ENCODE data around the gene POLR2I. TPM values are rescaled to one million over a fixed set of nuclear protein-coding genes. Genes with fewer than 3 reads are reported as not detected.

Gene POLR2I
- total RNA-seq, 4 donors from 2014 or later, result 54.2 to 98.4 (median 77.4) TPM

- no peaks in the 10 kb centered on the region for H3K9me3 ChIP-seq
- WGBS, 2 donors, result 93 to 96% methylated on average over 12 of the region's 12 CpGs
- DNase-seq (ENCODE audit: low spot score in 2 of 2), result no peak
- H3K4me3 ChIP-seq, result no peak overlapping the region
- H3K27me3 ChIP-seq, result no peaks in the 10 kb centered on the region
- TF ChIP-seq POLR2A (IDR thresholded peaks at IDR 0.05), result no peak
- TF ChIP-seq EP300 (IDR thresholded peaks at IDR 0.05), result no peak
- no peak for TF ChIP-seq CTCF (IDR thresholded peaks at IDR 0.05)
- H3K36me3 ChIP-seq, result no peaks in the 10 kb centered on the region
- peaks cover 0 to 11% (median 0%) of the 10 kb centered on the region in 4 donors for H3K4me1 ChIP-seq
- H3K27ac ChIP-seq, result no peak overlapping the region
Observed at GRCh38 chr19:36084231-36085009, 30.3 kb downstream of the POLR2I start.

- H3K9me3 ChIP-seq, result no peaks in the 10 kb centered on the region
- no peaks in the 10 kb centered on the region for H3K27me3 ChIP-seq
- H3K36me3 ChIP-seq, result no peaks in the 10 kb centered on the region
- no peak overlapping the region for H3K27ac ChIP-seq
- WGBS, 2 donors, result 90 to 95% methylated on average over 13 of the region's 13 CpGs
- TF ChIP-seq CTCF (IDR thresholded peaks at IDR 0.05) (no peak), POLR2A (IDR thresholded peaks at IDR 0.05) (no peak)
- peaks cover 0 to 11% (median 0%) of the 10 kb centered on the region in 4 donors for H3K4me1 ChIP-seq
- DNase-seq (ENCODE audit: low spot score in 2 of 2), result no peak
- no peak overlapping the region for H3K4me3 ChIP-seq
Observed at GRCh38 chr19:36082916-36083315, 31.8 kb downstream of the POLR2I start.

- peaks cover 0 to 11% (median 0%) of the 10 kb centered on the region in 4 donors for H3K4me1 ChIP-seq
Observed at GRCh38 chr19:36081894-36082293, 32.8 kb downstream of the POLR2I start.

GRCh38 chr19:36081385-36081784, 33.3 kb downstream of the POLR2I start:
- H3K4me3 ChIP-seq, result no peak overlapping the region
- peak in 1 of 2 donors; percentile 16 for DNase-seq (ENCODE audit: low spot score in 2 of 2)
- TF ChIP-seq POLR2A (IDR thresholded peaks at IDR 0.05) (no peak), EP300 (IDR thresholded peaks at IDR 0.05) (no peak), CTCF (IDR thresholded peaks at IDR 0.05) (no peak)

More at GRCh38 chr19:36081894-36082293, 32.8 kb downstream of the POLR2I start:
- no peaks in the 10 kb centered on the region for H3K36me3 ChIP-seq
- TF ChIP-seq POLR2A (IDR thresholded peaks at IDR 0.05) (no peak), EP300 (IDR thresholded peaks at IDR 0.05) (no peak), CTCF (IDR thresholded peaks at IDR 0.05) (no peak)
- H3K27ac ChIP-seq, result no peak overlapping the region
- WGBS, 2 donors, result 81 to 82% methylated on average over 7 of the region's 7 CpGs
- H3K27me3 ChIP-seq, result no peaks in the 10 kb centered on the region
- no peak overlapping the region for H3K4me3 ChIP-seq
- no peaks in the 10 kb centered on the region for H3K9me3 ChIP-seq
- no peak for DNase-seq (ENCODE audit: low spot score in 2 of 2)

GRCh38 chr19:36079389-36079945, 35.2 kb downstream of the POLR2I start:
- Histone ChIP-seq H3K36me3 (no peaks in the 10 kb centered on the region), H3K4me3 (no peak overlapping the region), H3K27me3 (no peaks in the 10 kb centered on the region), H3K9me3 (no peaks in the 10 kb centered on the region), H3K4me1 (peaks cover 0 to 11% (median 0%) of the 10 kb centered on the region in 4 donors), H3K27ac (no peak overlapping the region)
- TF ChIP-seq EP300 (IDR thresholded peaks at IDR 0.05) (no peak), POLR2A (IDR thresholded peaks at IDR 0.05) (no peak), CTCF (IDR thresholded peaks at IDR 0.05) (no peak)
- DNase-seq (ENCODE audit: low spot score in 2 of 2), result no peak
- WGBS, 2 donors, result 86 to 98% methylated on average over 3 of the region's 3 CpGs

More at GRCh38 chr19:36081385-36081784, 33.3 kb downstream of the POLR2I start:
- Histone ChIP-seq H3K4me1 (peaks cover 0 to 11% (median 0%) of the 10 kb centered on the region in 4 donors), H3K27ac (no peak overlapping the region), H3K36me3 (no peaks in the 10 kb centered on the region), H3K9me3 (no peaks in the 10 kb centered on the region), H3K27me3 (no peaks in the 10 kb centered on the region)
- WGBS, 2 donors, result 56 to 64% methylated on average over 3 of the region's 3 CpGs
